Activated naive CD4-positive, alpha-beta T cell treated with anti-CD3 and anti-CD28 coated beads, Interleukin-2, amount 50 U/mL, for 24 hours (primary cell): Measurements from ENCODE around the gene TBC1D5.

Experiments
- H3K27ac Mint-ChIP-seq: one replicate; pipeline ENCODE4 v1.8.0; 2021; ENCODE audit warnings: mild to moderate bottlenecking, mixed read lengths
- H3K27me3 Mint-ChIP-seq: one replicate; pipeline ENCODE4 v1.8.0; 2021; ENCODE audit warnings: mixed read lengths
- H3K36me3 Mint-ChIP-seq: one replicate; pipeline ENCODE4 v1.8.0; 2021; ENCODE audit warnings: mixed read lengths
- H3K4me1 Mint-ChIP-seq: one replicate; pipeline ENCODE4 v1.8.0; 2021; ENCODE audit warnings: mixed read lengths
- H3K4me3 Mint-ChIP-seq: one replicate; pipeline ENCODE4 v1.8.0; 2021; ENCODE audit warnings: mild to moderate bottlenecking, mixed read lengths
- H3K9me3 Mint-ChIP-seq: one replicate; pipeline ENCODE4 v1.8.0; 2021; ENCODE audit warnings: mixed read lengths

The TBC1D5 gene

DNA sequence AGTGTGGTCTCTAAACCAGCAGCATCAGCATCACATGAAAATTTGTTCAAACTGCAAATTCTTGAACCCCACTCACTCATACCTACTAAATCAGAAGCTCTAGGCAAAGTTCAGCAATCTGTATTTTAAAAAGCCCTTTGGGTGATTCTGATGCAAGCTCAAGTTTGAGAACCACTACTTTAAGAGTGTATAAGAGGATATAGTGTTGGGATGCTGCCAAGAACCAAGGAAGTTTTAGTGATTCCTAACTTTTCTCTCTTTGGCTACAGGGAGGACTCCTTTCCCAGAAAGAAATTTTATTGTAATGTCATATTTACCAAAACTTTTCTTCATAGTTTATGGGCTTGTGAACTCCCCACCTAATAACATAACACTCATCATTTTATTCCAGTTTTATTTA lies 422.2 kb downstream of the TBC1D5 start:
- Mint-ChIP-seq H3K4me1 (peaks cover 23% of the 10 kb centered on the region), H3K27ac (no peak overlapping the region)

DNA sequence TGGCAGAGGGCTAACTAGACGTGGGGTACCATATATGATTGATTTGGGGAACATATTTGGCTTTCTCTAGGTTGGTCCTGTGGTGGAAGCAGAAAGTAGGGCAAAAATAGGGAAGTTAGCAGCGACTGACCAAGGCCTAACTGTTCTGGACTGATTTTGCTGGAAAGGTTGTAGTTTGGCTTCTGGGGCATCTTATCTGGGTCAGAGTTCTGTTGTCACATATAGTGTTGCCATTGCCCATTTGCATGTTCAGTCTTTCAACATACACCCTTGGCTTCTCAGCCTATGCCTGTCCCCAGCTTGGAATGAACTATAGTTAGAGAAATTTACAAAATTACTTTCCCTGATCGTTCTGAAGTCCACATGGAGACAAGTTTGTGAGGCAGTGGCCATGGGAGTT lies 426.5 kb downstream of the TBC1D5 start:
- Mint-ChIP-seq H3K36me3 (peaks cover 12% of the 10 kb centered on the region), H3K27me3 (no peaks in the 10 kb centered on the region), H3K9me3 (no peaks in the 10 kb centered on the region), H3K27ac (no peak overlapping the region), H3K4me3 (no peak overlapping the region), H3K4me1 (no peaks in the 10 kb centered on the region)

More for the DNA sequence above, 422.2 kb downstream of the TBC1D5 start:
- Mint-ChIP-seq H3K36me3 (peaks cover 9% of the 10 kb centered on the region), H3K4me3 (no peak overlapping the region), H3K9me3 (no peaks in the 10 kb centered on the region), H3K27me3 (no peaks in the 10 kb centered on the region)

DNA sequence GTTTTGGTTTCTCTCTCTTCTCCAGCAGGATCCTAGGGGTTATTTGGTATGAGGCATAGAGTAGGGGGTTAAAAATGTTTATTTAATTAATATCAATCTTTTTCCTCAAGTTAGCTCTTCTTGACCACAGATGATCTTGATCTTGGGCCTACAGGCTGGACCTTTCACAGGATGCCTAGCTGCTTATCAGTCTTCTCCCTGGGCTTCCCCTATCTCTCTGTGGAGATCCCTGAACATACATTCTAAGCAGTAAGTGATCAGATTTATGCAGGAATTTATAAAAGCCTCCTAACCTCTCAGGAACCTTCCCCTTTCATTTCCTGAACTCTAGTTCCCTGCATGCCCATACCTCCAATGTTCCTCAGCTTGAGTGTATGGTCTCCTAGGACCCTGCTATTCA lies 428.3 kb downstream of the TBC1D5 start:
- Mint-ChIP-seq H3K4me3 (no peak overlapping the region), H3K9me3 (no peaks in the 10 kb centered on the region), H3K27me3 (no peaks in the 10 kb centered on the region), H3K27ac (no peak overlapping the region), H3K36me3 (peaks cover 10% of the 10 kb centered on the region), H3K4me1 (no peaks in the 10 kb centered on the region)

DNA sequence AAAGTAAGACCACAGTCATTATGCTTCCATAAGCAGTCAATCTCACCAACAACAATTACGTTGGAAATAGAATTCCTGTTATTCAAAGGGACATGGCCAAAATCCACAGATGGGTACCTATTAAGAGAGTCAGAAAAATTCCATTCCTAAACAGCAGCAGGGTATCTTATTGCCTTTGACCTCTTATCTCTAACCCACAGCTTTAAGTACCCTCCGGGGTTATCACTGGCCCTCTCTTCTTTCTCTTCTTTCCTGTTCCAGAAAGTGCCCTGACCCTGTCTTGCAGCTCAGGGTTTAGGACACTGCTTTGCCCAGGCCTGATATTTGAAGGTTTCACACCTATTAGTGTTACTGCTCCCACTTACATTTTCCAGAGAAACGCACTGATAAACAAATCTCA lies 428.7 kb downstream of the TBC1D5 start:
- no peaks in the 10 kb centered on the region for H3K9me3 Mint-ChIP-seq
- H3K27me3 Mint-ChIP-seq, result no peaks in the 10 kb centered on the region
- no peak overlapping the region for H3K27ac Mint-ChIP-seq
- peaks cover 8% of the 10 kb centered on the region for H3K36me3 Mint-ChIP-seq
- no peaks in the 10 kb centered on the region for H3K4me1 Mint-ChIP-seq
- H3K4me3 Mint-ChIP-seq, result no peak overlapping the region

DNA sequence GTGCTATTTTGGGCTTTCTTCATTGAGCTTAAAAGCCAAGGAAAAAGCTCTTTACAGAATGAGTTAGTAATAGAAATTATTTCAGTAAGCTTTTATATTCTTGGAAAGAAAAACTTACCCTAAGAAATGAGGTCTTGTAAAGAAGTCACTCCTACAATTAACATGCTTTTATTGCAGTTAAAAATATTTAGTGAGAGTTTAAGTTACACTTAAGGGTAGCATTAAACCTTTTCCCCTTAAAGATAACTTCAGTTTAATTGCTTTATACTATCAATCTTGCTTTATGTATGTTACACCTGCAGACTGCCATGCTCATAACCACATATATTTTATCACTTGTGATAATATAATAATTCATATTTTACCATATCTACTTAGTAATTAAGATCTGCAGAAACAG lies 431.4 kb downstream of the TBC1D5 start:
- no peak overlapping the region for H3K27ac Mint-ChIP-seq
- H3K9me3 Mint-ChIP-seq, result no peaks in the 10 kb centered on the region
- no peak overlapping the region for H3K4me3 Mint-ChIP-seq

DNA sequence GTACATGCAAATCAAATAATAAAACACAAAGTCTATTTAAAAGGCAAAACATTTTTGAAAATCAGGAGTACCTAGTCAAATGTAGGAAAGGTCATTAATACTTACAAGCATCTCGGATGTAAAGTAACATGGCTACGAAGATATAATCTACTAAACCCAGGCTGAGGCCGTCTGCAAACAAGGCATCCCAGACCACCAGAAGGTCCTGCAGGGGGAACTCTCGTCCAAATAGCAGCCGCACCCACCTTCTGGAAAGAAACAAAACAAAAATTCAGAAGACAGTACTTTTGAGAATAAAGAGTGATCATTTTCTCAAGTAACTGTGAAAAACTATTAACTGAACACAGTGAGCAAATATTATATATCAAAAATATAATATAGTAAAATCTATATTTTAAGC lies 434.5 kb downstream of the TBC1D5 start:
- Mint-ChIP-seq H3K4me1 (no peaks in the 10 kb centered on the region), H3K36me3 (no peaks in the 10 kb centered on the region), H3K27me3 (no peaks in the 10 kb centered on the region), H3K9me3 (no peaks in the 10 kb centered on the region), H3K27ac (no peak overlapping the region), H3K4me3 (no peak overlapping the region)

More for the DNA sequence above, 431.4 kb downstream of the TBC1D5 start:
- Mint-ChIP-seq H3K36me3 (peaks cover 3% of the 10 kb centered on the region), H3K27me3 (no peaks in the 10 kb centered on the region), H3K4me1 (no peaks in the 10 kb centered on the region)

DNA sequence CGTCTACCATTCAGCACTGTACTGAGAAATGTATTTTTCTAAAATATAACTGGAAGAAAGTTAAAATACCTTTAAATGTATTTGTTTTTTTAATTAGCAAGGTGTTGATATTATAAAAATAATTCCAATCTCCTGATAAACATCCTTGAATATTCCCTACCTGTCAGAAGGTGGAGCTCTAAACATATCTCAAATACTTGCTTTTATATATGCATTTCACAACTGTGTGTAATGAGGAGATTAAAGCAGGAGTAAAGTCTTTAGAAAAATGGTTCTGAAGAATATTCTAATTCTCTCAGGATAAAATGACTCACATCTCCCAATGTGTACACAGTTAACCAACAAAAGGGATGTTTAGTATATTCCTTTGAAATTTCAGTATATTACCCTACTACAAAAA lies 434.9 kb downstream of the TBC1D5 start:
- Mint-ChIP-seq H3K27ac (no peak overlapping the region), H3K4me1 (no peaks in the 10 kb centered on the region), H3K9me3 (no peaks in the 10 kb centered on the region), H3K36me3 (no peaks in the 10 kb centered on the region), H3K27me3 (no peaks in the 10 kb centered on the region), H3K4me3 (no peak overlapping the region)

DNA sequence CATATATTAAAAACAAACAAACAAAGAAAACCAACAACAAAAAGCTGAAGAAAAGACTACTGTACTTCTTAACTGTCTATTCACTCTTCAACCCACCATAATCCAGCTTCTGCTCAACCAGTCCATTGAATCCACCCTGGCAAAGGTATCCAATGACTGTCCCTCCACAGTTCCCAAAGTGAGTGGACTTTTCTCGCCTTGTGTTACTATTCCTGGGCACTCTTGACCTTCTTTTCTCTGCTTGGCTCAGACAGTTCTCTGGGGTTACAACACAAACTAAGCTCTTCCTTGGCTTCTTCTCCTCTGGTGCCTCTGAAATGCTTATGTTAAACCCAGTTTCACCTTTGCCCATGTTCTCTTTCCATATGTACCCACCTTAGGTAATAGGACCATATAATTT lies 437.5 kb downstream of the TBC1D5 start:
- Mint-ChIP-seq H3K27ac (no peak overlapping the region), H3K4me3 (no peak overlapping the region), H3K9me3 (no peaks in the 10 kb centered on the region), H3K36me3 (no peaks in the 10 kb centered on the region), H3K4me1 (peaks cover 6% of the 10 kb centered on the region), H3K27me3 (no peaks in the 10 kb centered on the region)

DNA sequence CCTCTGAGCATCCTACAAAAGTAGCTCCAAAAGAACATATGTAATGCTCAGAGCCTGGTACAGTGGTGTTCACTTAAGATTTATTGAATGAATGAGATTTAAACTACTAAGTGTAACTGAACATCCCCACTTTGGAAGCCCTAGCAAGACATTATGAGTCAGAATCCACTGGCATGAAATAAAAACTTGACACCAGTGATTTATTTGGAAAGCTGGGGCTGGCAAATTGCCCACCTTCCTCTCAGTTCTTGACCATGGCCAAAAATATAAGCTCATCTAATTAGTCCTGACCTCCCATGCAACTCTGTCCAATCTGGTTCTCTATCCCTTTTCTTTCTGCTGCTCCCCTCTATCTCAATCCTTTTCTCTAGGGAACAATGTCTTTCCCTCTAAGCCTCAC lies 439.7 kb downstream of the TBC1D5 start:
- Mint-ChIP-seq H3K4me3 (no peak overlapping the region), H3K9me3 (no peaks in the 10 kb centered on the region), H3K27ac (no peak overlapping the region), H3K4me1 (peaks cover 6% of the 10 kb centered on the region), H3K36me3 (peaks cover 2% of the 10 kb centered on the region), H3K27me3 (no peaks in the 10 kb centered on the region)

DNA sequence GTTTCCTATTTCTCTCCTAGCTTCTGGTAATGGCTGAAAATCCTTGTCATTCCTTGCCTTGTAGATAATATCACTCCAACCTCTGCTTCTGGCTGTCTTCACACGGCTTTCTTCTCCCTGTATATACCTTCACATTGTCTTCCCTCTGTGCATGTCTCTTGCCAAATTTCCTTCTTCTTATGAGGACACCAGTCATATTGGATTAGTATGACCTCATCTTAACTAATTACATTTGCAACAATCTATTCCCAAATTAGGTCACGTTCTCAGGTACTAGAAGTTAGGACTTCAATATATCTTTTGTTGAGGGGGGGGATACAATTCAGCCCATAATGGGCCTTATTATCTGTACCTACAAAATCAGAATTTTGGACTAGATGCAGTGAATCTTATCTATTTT lies 440.3 kb downstream of the TBC1D5 start:
- Mint-ChIP-seq H3K4me3 (no peak overlapping the region), H3K36me3 (peaks cover 2% of the 10 kb centered on the region), H3K27me3 (no peaks in the 10 kb centered on the region), H3K9me3 (no peaks in the 10 kb centered on the region), H3K4me1 (peaks cover 6% of the 10 kb centered on the region), H3K27ac (no peak overlapping the region)

DNA sequence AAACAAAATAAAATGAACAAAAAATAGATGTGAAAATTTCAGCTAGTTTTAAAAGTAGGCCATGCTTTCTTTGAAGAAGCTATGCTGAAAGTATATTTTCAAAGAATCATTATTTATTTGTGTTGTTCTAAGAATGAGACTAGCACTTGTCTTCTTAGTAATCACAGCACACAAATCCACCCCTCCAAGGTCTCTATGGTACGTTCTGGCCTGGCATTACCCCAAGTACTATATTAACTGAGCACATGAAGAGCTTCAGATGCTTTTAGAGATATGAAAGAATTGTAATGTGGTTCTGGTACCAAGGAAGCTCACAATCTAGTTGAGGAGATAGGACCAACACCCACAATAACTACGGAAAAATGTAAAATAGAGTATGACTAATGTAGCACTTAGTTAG lies 441.2 kb downstream of the TBC1D5 start:
- Mint-ChIP-seq H3K4me1 (peaks cover 6% of the 10 kb centered on the region), H3K27me3 (no peaks in the 10 kb centered on the region), H3K9me3 (no peaks in the 10 kb centered on the region), H3K4me3 (no peak overlapping the region), H3K36me3 (peaks cover 5% of the 10 kb centered on the region), H3K27ac (no peak overlapping the region)

DNA sequence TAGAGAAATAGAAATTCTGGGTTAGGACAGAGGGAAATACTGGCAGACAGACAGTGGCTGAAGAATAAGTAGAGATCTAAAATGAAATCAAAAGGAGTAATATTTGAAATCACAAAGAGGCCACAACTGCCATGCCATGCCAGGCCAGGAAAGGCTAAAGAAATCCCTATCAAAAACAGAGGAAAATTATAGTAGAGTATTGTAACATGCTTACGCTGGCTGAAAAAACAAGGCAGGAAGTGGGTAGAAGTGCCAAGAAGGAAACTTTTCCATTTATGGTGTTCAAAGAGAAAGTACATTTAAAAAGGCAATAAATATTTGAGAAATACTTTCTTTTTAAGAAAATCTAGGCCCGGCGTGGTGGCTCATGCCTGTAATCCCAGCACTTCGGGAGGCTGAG lies 442.0 kb downstream of the TBC1D5 start:
- Mint-ChIP-seq H3K4me1 (peaks cover 6% of the 10 kb centered on the region), H3K36me3 (peaks cover 5% of the 10 kb centered on the region), H3K27ac (peak overlapping the region; percentile 36), H3K9me3 (no peaks in the 10 kb centered on the region), H3K4me3 (peak overlapping the region; percentile 57), H3K27me3 (no peaks in the 10 kb centered on the region)

DNA sequence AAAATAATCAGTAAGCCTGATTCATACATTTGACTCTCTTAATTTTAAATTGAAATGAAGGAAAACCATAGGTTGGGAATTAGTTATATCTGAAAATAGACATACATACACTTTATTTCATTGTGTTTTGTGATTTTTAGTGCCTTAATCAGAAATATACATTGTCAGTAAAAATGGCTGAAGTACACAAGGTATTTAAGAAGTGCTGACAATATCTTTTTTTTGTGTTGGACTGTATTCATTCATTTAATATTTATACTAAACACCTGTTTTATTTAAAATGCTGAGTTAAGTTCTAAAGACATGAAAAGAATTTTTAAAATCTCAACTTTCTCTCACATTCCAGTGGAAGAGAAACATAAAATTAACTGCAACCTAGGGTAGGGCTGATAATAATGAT lies 444.4 kb downstream of the TBC1D5 start:
- Mint-ChIP-seq H3K4me1 (peaks cover 6% of the 10 kb centered on the region), H3K36me3 (peaks cover 7% of the 10 kb centered on the region), H3K4me3 (no peak overlapping the region), H3K9me3 (no peaks in the 10 kb centered on the region), H3K27me3 (no peaks in the 10 kb centered on the region), H3K27ac (no peak overlapping the region)

DNA sequence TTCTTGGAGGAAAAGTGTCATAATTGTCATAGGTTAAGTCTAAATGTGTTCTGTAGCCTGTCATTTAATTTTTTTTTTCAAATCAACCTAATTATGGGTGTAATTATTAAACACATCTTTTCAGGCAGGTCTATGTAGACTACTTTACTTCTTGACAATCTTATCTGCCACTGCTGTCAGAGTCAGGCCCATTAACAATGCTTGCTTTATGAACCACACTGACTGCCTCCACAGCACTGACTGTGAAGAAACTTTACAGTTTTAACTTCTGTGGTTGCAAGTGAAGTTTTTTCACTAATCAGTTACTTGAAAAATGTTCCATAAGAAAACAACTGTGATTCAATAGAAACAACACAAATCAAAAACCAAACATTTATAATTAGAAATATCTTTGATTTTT lies 449.9 kb downstream of the TBC1D5 start:
- Mint-ChIP-seq H3K27ac (no peak overlapping the region), H3K9me3 (no peaks in the 10 kb centered on the region), H3K36me3 (peaks cover 14% of the 10 kb centered on the region), H3K4me1 (no peaks in the 10 kb centered on the region), H3K4me3 (no peak overlapping the region), H3K27me3 (no peaks in the 10 kb centered on the region)

DNA sequence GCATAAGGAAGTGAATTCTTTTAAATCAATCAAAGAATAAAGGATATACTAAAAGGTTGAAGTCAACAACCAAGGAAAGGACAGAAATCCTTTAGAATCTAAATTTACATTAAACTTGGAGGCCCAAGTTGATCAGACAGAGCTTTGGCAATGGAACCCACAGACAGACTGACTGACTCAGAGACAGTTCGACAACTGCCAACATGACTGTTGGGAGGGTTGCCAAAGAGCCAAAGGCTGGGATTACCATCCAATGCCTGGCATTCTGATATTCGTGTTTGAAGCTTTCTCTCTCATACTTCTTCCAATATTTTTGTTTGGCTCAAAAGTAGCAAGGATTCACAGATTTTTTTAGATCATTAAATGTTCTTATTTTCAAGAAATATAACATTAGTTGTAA lies 451.5 kb downstream of the TBC1D5 start:
- Mint-ChIP-seq H3K36me3 (peaks cover 14% of the 10 kb centered on the region), H3K27ac (no peak overlapping the region), H3K27me3 (no peaks in the 10 kb centered on the region), H3K4me3 (no peak overlapping the region), H3K9me3 (no peaks in the 10 kb centered on the region), H3K4me1 (no peaks in the 10 kb centered on the region)

DNA sequence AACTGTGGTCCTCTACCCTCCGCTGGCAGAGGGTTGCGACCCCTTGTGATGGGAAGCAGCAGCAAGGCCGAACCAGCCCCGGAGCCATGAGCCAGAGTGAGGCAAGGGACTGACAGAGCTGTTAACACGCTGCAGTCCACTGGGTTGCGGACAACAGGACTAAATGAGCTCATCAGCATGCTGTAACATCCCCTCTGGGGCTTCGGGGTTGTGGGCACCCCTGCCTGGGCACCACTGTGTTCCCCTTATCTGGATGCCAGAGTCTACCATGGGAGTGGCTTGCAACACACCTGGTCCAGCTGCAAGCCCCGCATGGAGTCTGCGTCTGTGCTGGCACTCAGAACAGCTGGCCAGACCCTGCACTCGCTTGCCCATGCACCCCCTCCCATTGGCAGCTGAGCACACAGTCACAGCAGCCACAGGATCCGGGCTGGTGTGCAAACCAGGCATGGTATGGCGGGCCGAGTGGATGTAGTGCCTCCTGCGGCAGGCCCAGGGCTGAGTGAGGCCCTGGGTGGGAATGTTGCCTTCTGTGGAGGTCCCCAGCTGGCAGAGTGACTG lies 453.5 kb downstream of the TBC1D5 start:
- Mint-ChIP-seq H3K9me3 (no peaks in the 10 kb centered on the region), H3K4me1 (no peaks in the 10 kb centered on the region), H3K4me3 (no peak overlapping the region), H3K27ac (no peak overlapping the region), H3K27me3 (no peaks in the 10 kb centered on the region), H3K36me3 (peaks cover 13% of the 10 kb centered on the region)

DNA sequence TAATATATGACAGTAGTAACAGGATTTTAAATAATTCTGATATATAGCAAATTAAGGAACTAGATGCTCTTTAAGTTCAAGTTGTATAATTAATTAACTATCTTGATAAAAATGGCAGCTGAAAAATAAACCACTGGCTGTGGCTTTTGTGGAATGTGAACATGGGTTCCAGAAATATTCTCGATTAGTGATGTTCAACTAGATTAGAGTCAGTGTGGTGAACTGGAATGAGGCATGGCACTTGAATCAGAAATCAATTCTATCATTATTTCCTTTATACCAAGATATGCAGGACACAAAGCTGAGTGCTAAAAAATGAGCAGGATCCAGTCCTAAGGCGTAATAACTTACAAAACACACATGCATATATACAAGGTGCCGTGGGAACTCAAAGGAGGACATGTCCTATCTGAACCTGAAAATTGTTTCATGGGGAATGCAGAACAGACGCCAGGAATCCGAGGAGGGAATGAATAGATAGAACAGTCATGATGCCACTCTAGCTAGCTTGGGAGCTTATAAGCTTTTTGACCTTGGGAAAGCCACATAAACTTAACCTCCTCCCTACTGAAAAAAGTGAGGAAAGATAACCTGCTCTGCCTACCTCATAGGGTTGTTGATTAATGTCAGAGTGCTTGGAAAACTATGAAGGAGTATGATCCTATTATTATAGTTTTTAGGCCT lies 455.3 kb downstream of the TBC1D5 start:
- no peak overlapping the region for H3K27ac Mint-ChIP-seq
- H3K27me3 Mint-ChIP-seq, result no peaks in the 10 kb centered on the region
- H3K4me1 Mint-ChIP-seq, result no peaks in the 10 kb centered on the region
- H3K36me3 Mint-ChIP-seq, result peaks cover 13% of the 10 kb centered on the region
- no peak overlapping the region for H3K4me3 Mint-ChIP-seq
- H3K9me3 Mint-ChIP-seq, result no peaks in the 10 kb centered on the region
